ENCODE data around the gene TESPA1. TPM values are rescaled to one million over a fixed set of nuclear protein-coding genes. Genes with fewer than 3 reads are reported as not detected.

TESPA1 gene
- total and polyA plus RNA-seq, 9 of the 15 experiments (the other 6 are each of a cell fraction or from before 2014, with no cell fraction given): 0.72 to 7.1 (median 2.4) TPM

GRCh38 chr12:54933376-54933775 lies 51.2 kb downstream of the TESPA1 start (continued):
- TF ChIP-seq RREB1 (CRISPR knock-in tag; IDR thresholded peaks at IDR 0.05) (no peak), E2F1 (CRISPR knock-in tag; IDR thresholded peaks at IDR 0.05) (no peak), ARID1B (IDR thresholded peaks at IDR 0.05) (peak; percentile 42; the same call in 1 of the 2 replicates), ILK (tag; IDR thresholded peaks at IDR 0.05; ENCODE audit: borderline replicate concordance, low read depth) (no peak), FOXM1 (IDR thresholded peaks at IDR 0.05; ENCODE audit: low read depth) (no peak), FOXM1 (CRISPR knock-in tag; IDR thresholded peaks at IDR 0.05; ENCODE audit: low read depth) (no peak), GABPA (tag; conservative IDR thresholded peaks at IDR 0.05; ENCODE audit: low read depth) (peak; percentile 69), PHB (CRISPR knock-in tag; IDR thresholded peaks at IDR 0.05) (no peak), HDAC3 (IDR thresholded peaks at IDR 0.05; ENCODE audit: borderline replicate concordance, partially characterized antibody) (no peak), KDM2B (CRISPR knock-in tag; IDR thresholded peaks at IDR 0.05) (no peak), E2F8 (IDR thresholded peaks at IDR 0.05; ENCODE audit: low read depth, partially characterized antibody) (no peak), ELK1 (CRISPR knock-in tag; IDR thresholded peaks at IDR 0.05) (no peak), NFE2 (IDR thresholded peaks at IDR 0.05; ENCODE audit: low read depth) (0 out of 2 replicates have a peak, but pooled peaks have one; percentile 14), BRF1 (IDR thresholded peaks at IDR 0.05; ENCODE audit: borderline replicate concordance, extremely low read depth, insufficient read length) (no peak), CGGBP1 (CRISPR knock-in tag; IDR thresholded peaks at IDR 0.05) (no peak), ZNF197 (CRISPR knock-in tag; IDR thresholded peaks at IDR 0.05; ENCODE audit: low read depth) (no peak), ZSCAN29 (IDR thresholded peaks at IDR 0.05) (no peak), SOX6 (IDR thresholded peaks at IDR 0.05) (0 out of 2 replicates have a peak, but pooled peaks have one; percentile 22)
